HG02763 (cell line): ENCODE data around the gene MYL11.

ENCODE experiments used
- ATAC-seq: cut with Tn5 transposase; IDR thresholded peaks from one replicate; pipeline ENCODE4 v1.9.1; 2021; ENCODE audit warnings: mild to moderate bottlenecking, moderate library complexity; ENCODE audit not compliant: unreplicated experiment

Gene MYL11

GRCh38 chr16:30353438-30354129 lies 21.0 kb upstream of the MYL11 start:
- no peak for ATAC-seq

GRCh38 chr16:30354423-30355143 lies 20.0 kb upstream of the MYL11 start:
- ATAC-seq: no peak

- ATAC-seq: peak; percentile 69
Observed at GRCh38 chr16:30355144-30355953, 19.3 kb upstream of the MYL11 start, which contains the start of gene CD2BP2. Gene CD2BP2, minus strand, starts transcription at chr16:30355308. Its CDS starts 627 bp downstream, at chr16:30354681.

- ATAC-seq: no peak
Observed at GRCh38 chr16:30355954-30356308, 18.7 kb upstream of the MYL11 start.

- no peak for ATAC-seq
Observed at GRCh38 chr16:30356401-30357084, 18.1 kb upstream of the MYL11 start.

GRCh38 chr16:30357085-30357714 lies 17.4 kb upstream of the MYL11 start:
- ATAC-seq: no peak

- no peak for ATAC-seq
Observed at GRCh38 chr16:30357715-30358576, 16.7 kb upstream of the MYL11 start.

GRCh38 chr16:30358577-30358936 lies 16.0 kb upstream of the MYL11 start:
- no peak for ATAC-seq

- ATAC-seq: no peak
Observed at GRCh38 chr16:30358990-30359870, 15.4 kb upstream of the MYL11 start.

- no peak for ATAC-seq
Observed at GRCh38 chr16:30359871-30360170, 14.8 kb upstream of the MYL11 start.

GRCh38 chr16:30361180-30361579 lies 13.4 kb upstream of the MYL11 start:
- ATAC-seq: no peak

- ATAC-seq: no peak
Observed at GRCh38 chr16:30365200-30365599, 9.4 kb upstream of the MYL11 start.

- no peak for ATAC-seq
Observed at GRCh38 chr16:30366511-30366910, 8.1 kb upstream of the MYL11 start.

GRCh38 chr16:30367349-30368009 lies 7.1 kb upstream of the MYL11 start:
- no peak for ATAC-seq

- ATAC-seq: no peak
Observed at GRCh38 chr16:30368122-30368791, 6.3 kb upstream of the MYL11 start.

- no peak for ATAC-seq
Observed at GRCh38 chr16:30368792-30369090, 5.9 kb upstream of the MYL11 start.

GRCh38 chr16:30369091-30369937 lies 5.3 kb upstream of the MYL11 start:
- ATAC-seq: no peak
